Body of pancreas (tissue), 4 donors: Measurements from ENCODE around the gene EFCAB6. TPM values are rescaled to one million over a fixed set of nuclear protein-coding genes. Genes with fewer than 3 reads are reported as not detected.
A peak's percentile ranks its signal among the peaks of the same experiment; 100 is the strongest.

ENCODE experiments used
- ATAC-seq: fragments of 150-250 bp; one replicate; pipeline ENCODE4 v1.9.1; 2016
- DNase-seq, 4 donors: peaks; one replicate each; pipeline ENCODE4 v3.0.0-alpha.2; 2019
- H3K27ac ChIP-seq, 4 donors: fragments of 200-600 bp; sonication (generic); 1 replicate in 3 of 4; 2 replicates in 1 of 4; pipeline versions ENCODE4 v1.5.1 to v1.6.1; 2016 to 2019; ENCODE audit warnings: mild to moderate bottlenecking in 1 of 4, mixed read lengths in 1 of 4, moderate library complexity in 1 of 4
- H3K27me3 ChIP-seq, 2 donors: fragments of 200-600 bp; sonication (generic); one replicate each; pipeline ENCODE4 v1.6.0; 2016; ENCODE audit warnings: mild to moderate bottlenecking in 1 of 2
- H3K36me3 ChIP-seq, 2 donors: fragments of 200-600 bp; sonication (generic); replicated peaks in 1 of 2; 2 replicates each; pipeline ENCODE4 v1.5.1; 2016; ENCODE audit warnings: low read depth in 2 of 2; ENCODE audit not compliant: insufficient read depth in 1 of 2
- H3K4me1 ChIP-seq: fragments of 200-600 bp; sonication (generic); one replicate; pipeline ENCODE4 v1.6.0; 2016
- H3K4me3 ChIP-seq, 2 donors: fragments of 200-600 bp; sonication (generic); 1 replicate in 1 of 2; 2 replicates in 1 of 2; pipeline ENCODE4 v1.5.1; 2016 to 2019
- H3K9me3 ChIP-seq, 3 donors: fragments of 200-600 bp; sonication (generic); 1 replicate in 2 of 3; 2 replicates in 1 of 3; pipeline ENCODE4 v1.5.1; 2016
- POLR2A ChIP-seq, 3 donors: fragments of 450-650 bp; IDR thresholded peaks; one replicate each; pipeline ENCODE4 v1.6.1; 2016; ENCODE audit warnings: antibody characterized with exemption in 3 of 3, mild to moderate bottlenecking in 2 of 3
- WGBS, 2 donors: methylation state at CpG; one replicate each; pipeline ENCODE4 v1.1.5; 2017; 5-methylcytosine and 5-hydroxymethylcytosine counted together
- intact Hi-C: fragments of 100-400 bp; cut with DNase I; formaldehyde crosslinking; loops from one replicate; pipeline ENCODE4 v1.15.1; 2023
- total RNA-seq, 2 donors: library from RNA; depleted of rRNA; stranded (reverse); fragments of >200 nt; gene quantifications; one replicate each; pipeline ENCODE4 v1.1.0, GENCODE V29; 2016
- TF ChIP-seq, protein P1 (sequence below), 7 experiments: fragments of 450-650 bp in 4 of 7; fragments of 200-600 bp in 3 of 7; sonication (generic) in 3 of 7; IDR thresholded peaks; one replicate each; pipeline ENCODE4 v1.5.1; 2016 to 2019; ENCODE audit warnings: antibody characterized with exemption in 7 of 7

The EFCAB6 gene
- total RNA-seq, 2 donors from 2014 or later, result 4.0 to 4.4 TPM

DNA sequence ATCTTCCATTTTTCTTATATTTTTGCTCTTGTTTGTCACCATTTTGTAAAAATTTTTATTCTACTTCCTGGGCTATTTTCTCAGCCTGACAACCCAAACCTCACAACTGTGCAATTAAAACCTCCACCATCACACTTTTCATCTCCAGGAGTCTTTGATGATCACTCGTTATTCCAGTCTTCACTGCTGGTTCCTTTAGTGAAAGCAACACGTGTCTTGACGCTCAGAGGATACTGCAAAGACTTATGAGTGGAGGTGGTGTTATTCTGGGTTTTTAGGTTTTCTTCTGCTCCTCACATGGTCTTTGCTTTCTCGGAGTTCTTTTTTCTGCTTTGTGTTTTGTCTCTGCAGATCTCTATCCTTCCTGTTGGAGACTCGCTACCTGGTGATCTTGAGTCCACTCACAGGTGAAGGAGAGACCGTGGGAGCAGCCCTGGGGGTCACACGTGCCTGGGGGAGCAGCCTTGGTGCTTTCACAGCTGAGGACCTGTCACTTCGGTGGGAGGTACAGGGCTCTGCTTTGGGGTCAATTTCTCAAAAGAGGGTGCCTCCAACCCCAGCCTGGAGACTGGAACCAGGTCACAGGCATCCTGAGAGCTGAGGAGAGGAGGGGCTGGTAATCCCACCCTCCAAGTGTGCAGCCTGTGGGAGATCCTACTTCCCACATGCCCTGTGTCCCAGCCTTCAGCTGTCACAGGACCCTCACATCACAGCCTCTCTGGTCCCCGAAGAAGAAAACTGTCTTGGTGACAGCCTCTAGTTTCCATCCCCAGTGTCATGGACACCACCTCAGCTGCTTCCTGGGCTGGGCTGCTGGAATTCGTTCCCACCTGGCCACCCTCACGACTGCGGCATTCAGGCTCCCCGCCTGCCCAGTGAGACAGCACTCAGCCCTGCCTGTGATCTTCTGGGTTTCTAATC is 39.2 kb upstream of the EFCAB6 start:
- no peak overlapping the region for H3K27ac ChIP-seq
- peaks cover 7% of the 10 kb centered on the region for H3K4me1 ChIP-seq
- no peaks in the 10 kb centered on the region for H3K9me3 ChIP-seq
- no peak for TF ChIP-seq POLR2A (IDR thresholded peaks at IDR 0.05)
- TF ChIP-seq, protein P1, sequence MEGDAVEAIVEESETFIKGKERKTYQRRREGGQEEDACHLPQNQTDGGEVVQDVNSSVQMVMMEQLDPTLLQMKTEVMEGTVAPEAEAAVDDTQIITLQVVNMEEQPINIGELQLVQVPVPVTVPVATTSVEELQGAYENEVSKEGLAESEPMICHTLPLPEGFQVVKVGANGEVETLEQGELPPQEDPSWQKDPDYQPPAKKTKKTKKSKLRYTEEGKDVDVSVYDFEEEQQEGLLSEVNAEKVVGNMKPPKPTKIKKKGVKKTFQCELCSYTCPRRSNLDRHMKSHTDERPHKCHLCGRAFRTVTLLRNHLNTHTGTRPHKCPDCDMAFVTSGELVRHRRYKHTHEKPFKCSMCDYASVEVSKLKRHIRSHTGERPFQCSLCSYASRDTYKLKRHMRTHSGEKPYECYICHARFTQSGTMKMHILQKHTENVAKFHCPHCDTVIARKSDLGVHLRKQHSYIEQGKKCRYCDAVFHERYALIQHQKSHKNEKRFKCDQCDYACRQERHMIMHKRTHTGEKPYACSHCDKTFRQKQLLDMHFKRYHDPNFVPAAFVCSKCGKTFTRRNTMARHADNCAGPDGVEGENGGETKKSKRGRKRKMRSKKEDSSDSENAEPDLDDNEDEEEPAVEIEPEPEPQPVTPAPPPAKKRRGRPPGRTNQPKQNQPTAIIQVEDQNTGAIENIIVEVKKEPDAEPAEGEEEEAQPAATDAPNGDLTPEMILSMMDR (IDR thresholded peaks at IDR 0.05), result no peak
- intact Hi-C loops, result no loop called here
- H3K36me3 ChIP-seq, result no peaks in the 10 kb centered on the region
- ATAC-seq (no peak), DNase-seq (no peak)
- WGBS, 2 donors, result 45 to 46% methylated on average over 11 to 13 of the region's 13 CpGs
- no peak overlapping the region for H3K4me3 ChIP-seq
- H3K27me3 ChIP-seq, result no peaks in the 10 kb centered on the region

DNA sequence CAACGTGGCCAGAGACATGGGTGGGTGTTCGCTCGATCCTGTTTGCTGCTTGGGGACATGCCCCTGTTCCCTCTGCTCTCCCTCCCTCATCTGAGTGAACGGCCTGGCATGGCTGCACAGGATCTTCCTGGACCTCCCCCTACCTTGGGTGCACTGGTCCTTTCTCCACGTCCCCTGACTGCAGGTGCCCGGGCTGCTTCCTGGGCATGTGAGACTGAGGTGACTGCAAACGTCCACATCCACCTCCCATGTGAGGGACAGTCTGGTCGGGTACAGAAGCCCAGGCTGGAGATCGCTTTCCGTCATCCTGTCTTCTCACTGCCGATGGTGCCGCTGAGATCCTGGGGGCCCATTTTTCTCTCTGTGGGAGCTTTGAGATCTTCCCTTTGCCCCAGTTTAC is 38.4 kb upstream of the EFCAB6 start:
- no peak overlapping the region for H3K27ac ChIP-seq
- DNase-seq, result no peak
- H3K27me3 ChIP-seq, result no peaks in the 10 kb centered on the region
- H3K9me3 ChIP-seq, result no peaks in the 10 kb centered on the region
- H3K36me3 ChIP-seq, result no peaks in the 10 kb centered on the region
- WGBS, 2 donors, result 54 to 55% methylated on average over 12 of the region's 12 CpGs
- ATAC-seq, result no peak
- peaks cover 7% of the 10 kb centered on the region for H3K4me1 ChIP-seq
- H3K4me3 ChIP-seq, result no peak overlapping the region
- intact Hi-C loops, result no loop called here
- TF ChIP-seq, protein P1 (IDR thresholded peaks at IDR 0.05), result no peak
- no peak for TF ChIP-seq POLR2A (IDR thresholded peaks at IDR 0.05)

DNA sequence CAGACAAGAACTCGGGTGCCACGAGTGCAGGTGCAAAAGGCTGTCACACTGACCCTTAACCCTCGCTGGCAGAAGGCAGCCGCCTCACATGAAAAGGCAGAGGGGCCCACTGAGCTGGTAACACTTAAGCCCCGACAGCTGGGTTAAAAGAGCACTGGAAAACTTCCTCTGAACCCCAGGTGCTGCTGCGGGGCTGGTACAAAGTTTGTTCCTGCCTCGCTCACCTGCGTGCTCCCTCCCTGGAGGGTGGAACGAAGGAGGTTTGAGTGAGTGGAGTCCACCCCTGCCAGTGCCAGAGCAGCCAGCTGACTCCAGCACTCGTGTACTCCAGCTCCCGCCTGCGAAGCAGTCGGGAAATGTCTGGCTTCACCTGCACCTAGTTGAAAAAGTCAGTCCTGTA is 37.6 kb upstream of the EFCAB6 start:
- Histone ChIP-seq H3K4me1 (peaks cover 7% of the 10 kb centered on the region), H3K27me3 (no peaks in the 10 kb centered on the region), H3K36me3 (no peaks in the 10 kb centered on the region), H3K4me3 (no peak overlapping the region), H3K9me3 (no peaks in the 10 kb centered on the region), H3K27ac (no peak overlapping the region)
- WGBS, 2 donors, result 65 to 72% methylated on average over 10 to 13 of the region's 13 CpGs
- intact Hi-C loops, result no loop called here
- TF ChIP-seq POLR2A (IDR thresholded peaks at IDR 0.05), result no peak
- TF ChIP-seq, protein P1 (IDR thresholded peaks at IDR 0.05), result no peak
- ATAC-seq (no peak), DNase-seq (no peak)

DNA sequence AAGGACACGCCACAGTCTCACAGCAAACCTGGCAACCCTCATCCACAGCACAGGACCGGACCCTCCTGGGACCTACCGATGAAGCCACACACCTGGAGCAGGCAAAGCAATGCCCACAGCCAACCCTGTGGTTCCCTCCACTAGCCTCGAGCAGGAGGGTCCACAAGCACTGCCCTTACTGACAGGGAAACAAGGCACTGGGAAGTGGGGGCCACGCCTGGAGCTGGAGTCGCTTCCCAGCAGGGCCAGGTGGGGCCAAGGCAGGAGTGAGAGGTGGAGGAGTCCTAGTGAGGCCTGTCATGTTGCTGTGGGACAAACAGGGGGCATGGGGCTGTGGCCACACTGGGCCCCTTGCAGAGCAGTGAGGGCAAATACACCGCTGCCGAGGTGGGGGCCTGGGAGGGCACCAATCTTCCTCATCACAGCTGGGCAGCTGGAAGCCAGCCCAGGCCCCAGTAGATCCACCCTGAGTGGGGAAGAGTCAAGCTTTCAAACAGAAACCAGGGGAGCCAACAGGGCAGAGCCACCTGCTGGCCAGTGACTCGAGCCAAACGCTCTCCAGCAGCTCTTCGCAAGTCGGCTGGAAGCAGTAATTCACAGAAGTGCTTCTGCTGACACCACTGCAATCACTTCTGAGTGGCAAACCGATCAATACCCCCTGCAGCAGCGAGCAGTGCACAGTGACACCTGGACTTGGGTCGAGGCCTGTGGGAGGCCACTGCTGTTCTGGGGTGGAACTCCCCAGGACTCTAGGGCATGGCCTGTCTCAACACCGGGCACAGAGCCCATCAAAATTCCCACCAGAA is 36.5 kb upstream of the EFCAB6 start:
- TF ChIP-seq POLR2A (IDR thresholded peaks at IDR 0.05), result no peak
- TF ChIP-seq, protein P1 (IDR thresholded peaks at IDR 0.05), result peak; percentile 4 to 46 (median 37)
- Histone ChIP-seq H3K4me3 (no peak overlapping the region), H3K9me3 (no peaks in the 10 kb centered on the region), H3K36me3 (no peaks in the 10 kb centered on the region), H3K4me1 (peaks cover 7% of the 10 kb centered on the region), H3K27me3 (no peaks in the 10 kb centered on the region), H3K27ac (no peak overlapping the region)
- DNase-seq (peak; percentile 29 to 55 (median 42)), ATAC-seq (no peak)
- 28 to 42% methylated on average over 9 to 16 of the region's 16 CpGs for WGBS, 2 donors
- intact Hi-C loops, result no loop called here
